GM12878 (cell line): ENCODE measurements around the gene M1AP. TPM values are rescaled to one million over a fixed set of nuclear protein-coding genes. Genes with fewer than 3 reads are reported as not detected.

Source experiments
- EGR1 ChIP-seq, 2 experiments: IDR thresholded peaks; 1 replicate in 1 of 2; 2 replicates in 1 of 2; pipeline ENCODE4 v1.6.1; 2011 to 2012; ENCODE audit warnings: low read depth in 2 of 2, low read length in 2 of 2, borderline replicate concordance in 1 of 2, mild to moderate bottlenecking in 1 of 2, moderate library complexity in 1 of 2
- HDAC6 ChIP-seq: fragments of 200-600 bp; sonication (generic); IDR thresholded peaks from one replicate; pipeline ENCODE4 v1.8.0; 2017; ENCODE audit warnings: antibody characterized with exemption; ENCODE audit not compliant: unreplicated experiment
- HDGF ChIP-seq: fragments of 450-650 bp; IDR thresholded peaks from 2 replicates; pipeline ENCODE4 v1.6.1; 2016; ENCODE audit warnings: antibody characterized with exemption
- IKZF2 ChIP-seq, 2 experiments: fragments of 450-650 bp; IDR thresholded peaks; 2 replicates each; pipeline ENCODE4 v1.6.1; 2017; ENCODE audit warnings: mild to moderate bottlenecking in 2 of 2, moderate library complexity in 2 of 2
- KLF5 ChIP-seq: fragments of 450-650 bp; IDR thresholded peaks from 2 replicates; pipeline ENCODE4 v1.6.1; 2014; ENCODE audit warnings: mild to moderate bottlenecking; ENCODE audit not compliant: partially characterized antibody
- MEF2A ChIP-seq: IDR thresholded peaks from 2 replicates; pipeline ENCODE4 v1.6.1; 2011; ENCODE audit warnings: low read depth, mild to moderate bottlenecking, low read length, moderate library complexity; ENCODE audit not compliant: insufficient read depth
- MEF2B ChIP-seq: fragments of 450-650 bp; IDR thresholded peaks from 2 replicates; pipeline ENCODE4 v1.6.1; 2018; ENCODE audit warnings: mild to moderate bottlenecking, moderate library complexity; ENCODE audit not compliant: partially characterized antibody, poor library complexity, severe bottlenecking
- MXI1 ChIP-seq: fragments of 150-350 bp; IDR thresholded peaks from 2 replicates; pipeline ENCODE4 v1.6.1; 2011; ENCODE audit warnings: low read depth, mild to moderate bottlenecking, inconsistent platforms, low read length, improper control_type of control experiment
- NFXL1 ChIP-seq: fragments of 450-650 bp; IDR thresholded peaks from 2 replicates; pipeline ENCODE4 v1.6.1; 2017; ENCODE audit warnings: antibody characterized with exemption, mild to moderate bottlenecking, borderline replicate concordance
- RBBP5 ChIP-seq: fragments of 200-600 bp; sonication (generic); conservative IDR thresholded peaks from 2 replicates; pipeline ENCODE4 v1.6.1; 2016
- RELA ChIP-seq: fragments of 450-650 bp; IDR thresholded peaks from 2 replicates; pipeline ENCODE4 v1.8.0; 2014; ENCODE audit warnings: borderline replicate concordance; ENCODE audit not compliant: partially characterized antibody
- SPI1 ChIP-seq: IDR thresholded peaks from 2 replicates; pipeline ENCODE4 v1.6.1; 2011; ENCODE audit warnings: low read depth, mild to moderate bottlenecking, low read length, moderate library complexity, borderline replicate concordance; ENCODE audit not compliant: insufficient read depth
- SRF ChIP-seq, 2 experiments: IDR thresholded peaks; 2 replicates each; pipeline ENCODE4 v1.6.1; 2011; ENCODE audit warnings: low read depth in 2 of 2, low read length in 2 of 2, mild to moderate bottlenecking in 1 of 2, moderate library complexity in 1 of 2
- STAT3 ChIP-seq: IDR thresholded peaks from 2 replicates; pipeline ENCODE4 v1.6.1; 2011; ENCODE audit warnings: low read depth, low read length, improper control_type of control experiment
- YY1 ChIP-seq: IDR thresholded peaks from 2 replicates; pipeline ENCODE4 v1.6.1; 2011; ENCODE audit warnings: low read depth, mild to moderate bottlenecking, low read length
- polyA plus RNA-seq, 11 experiments: library from polyadenylated mRNA; depleted of rRNA in 4 of 11; unstranded in 6 of 11; stranded (reverse) in 5 of 11; fragments of >200 nt; fragmentation: Nextera tagmentation in 4 of 11; fragmentation: Illumina TruSeq in 1 of 11; extraction: Ambion mirVana in 4 of 11; extraction: Trizol in 1 of 11; gene quantifications; 1 replicate in 1 of 11; 2 replicates in 10 of 11; pipeline versions ENCODE4 v1.2.1 to v1.2.3, GENCODE V29; 2011 to 2016; ENCODE audit warnings: inconsistent platforms in 2 of 11, missing spikeins in 2 of 11, low read depth in 1 of 11
- total RNA-seq, 4 experiments: library from RNA; depleted of rRNA in 3 of 4; stranded (reverse); fragments of >200 nt in 3 of 4; fragmentation: Illumina TruSeq in 1 of 4; extraction: Trizol in 1 of 4; gene quantifications; 2 replicates each; pipeline versions ENCODE4 v1.2.1 to v1.2.3, GENCODE V29; 2013 to 2021
- TF ChIP-seq, protein P1 (sequence below): fragments of 450-650 bp; IDR thresholded peaks from 2 replicates; pipeline ENCODE4 v1.6.1; 2017; ENCODE audit warnings: mild to moderate bottlenecking, low read depth, inconsistent platforms; ENCODE audit not compliant: poor library complexity, severe bottlenecking
- TF ChIP-seq, protein P2 (sequence below): IDR thresholded peaks from 2 replicates; pipeline ENCODE4 v1.6.1; 2011; ENCODE audit warnings: low read depth, mild to moderate bottlenecking, low read length, moderate library complexity, borderline replicate concordance; ENCODE audit errors: extremely low read depth
- TF ChIP-seq, protein P3 (sequence below): IDR thresholded peaks from 2 replicates; pipeline ENCODE4 v1.6.1; 2012; ENCODE audit warnings: low read length, inconsistent platforms
- TF ChIP-seq, protein P4 (sequence below): fragments of 450-650 bp; IDR thresholded peaks from 2 replicates; pipeline ENCODE4 v1.6.1; 2017; ENCODE audit warnings: antibody characterized with exemption, mild to moderate bottlenecking, moderate library complexity
- TF ChIP-seq, protein P5 (sequence below): fragments of 150-350 bp; IDR thresholded peaks from 2 replicates; pipeline ENCODE4 v1.6.1; 2016; ENCODE audit warnings: low read depth, low read length

Gene M1AP
- total and polyA plus RNA-seq, 10 of the 15 experiments (the other 5 are each of a cell fraction or from before 2014, with no cell fraction given), result 0.04 to 0.32 (median 0.16) TPM; not detected in 4

DNA sequence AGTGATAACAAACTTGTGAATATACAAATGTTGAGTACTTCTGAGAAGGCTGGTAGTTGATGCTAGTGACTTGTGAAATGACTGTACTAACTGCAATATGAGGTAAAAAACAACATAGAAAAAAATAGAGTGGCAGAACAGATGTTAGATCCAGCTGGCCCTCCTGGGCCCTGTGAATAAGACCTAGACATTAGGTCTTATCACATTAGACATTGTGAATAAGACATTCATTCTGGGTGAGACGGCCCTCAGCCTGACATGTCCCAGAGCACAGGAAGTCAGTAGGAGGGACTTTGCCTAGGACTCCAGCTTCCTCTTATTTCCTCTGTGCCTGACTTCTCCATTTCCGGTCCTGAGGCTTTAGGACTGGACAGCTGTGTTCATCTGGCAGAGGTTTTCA, 70.7 kb downstream of the M1AP start (continued):
- TF ChIP-seq SPI1 (peak; percentile 57; the same call in 1 of the 2 replicates), YY1 (no peak), SRF (IDR thresholded peaks at IDR 0.05; ENCODE audit: low read depth in 2 of 2, low read length in 2 of 2) (no peak), KLF5 (no peak), HDAC6 (no peak), IKZF2 (IDR thresholded peaks at IDR 0.05) (peak; percentile 22 to 53; a peak in 2 of 4 replicates), STAT3 (no peak), RBBP5 (no peak), EGR1 (IDR thresholded peaks at IDR 0.05; ENCODE audit: borderline replicate concordance in 1 of 2, low read depth in 2 of 2, low read length in 2 of 2) (no peak), MEF2A (no peak), NFXL1 (no peak), HDGF (no peak), MXI1 (no peak), RELA (no peak), MEF2B (no peak)
- TF ChIP-seq, protein P1, sequence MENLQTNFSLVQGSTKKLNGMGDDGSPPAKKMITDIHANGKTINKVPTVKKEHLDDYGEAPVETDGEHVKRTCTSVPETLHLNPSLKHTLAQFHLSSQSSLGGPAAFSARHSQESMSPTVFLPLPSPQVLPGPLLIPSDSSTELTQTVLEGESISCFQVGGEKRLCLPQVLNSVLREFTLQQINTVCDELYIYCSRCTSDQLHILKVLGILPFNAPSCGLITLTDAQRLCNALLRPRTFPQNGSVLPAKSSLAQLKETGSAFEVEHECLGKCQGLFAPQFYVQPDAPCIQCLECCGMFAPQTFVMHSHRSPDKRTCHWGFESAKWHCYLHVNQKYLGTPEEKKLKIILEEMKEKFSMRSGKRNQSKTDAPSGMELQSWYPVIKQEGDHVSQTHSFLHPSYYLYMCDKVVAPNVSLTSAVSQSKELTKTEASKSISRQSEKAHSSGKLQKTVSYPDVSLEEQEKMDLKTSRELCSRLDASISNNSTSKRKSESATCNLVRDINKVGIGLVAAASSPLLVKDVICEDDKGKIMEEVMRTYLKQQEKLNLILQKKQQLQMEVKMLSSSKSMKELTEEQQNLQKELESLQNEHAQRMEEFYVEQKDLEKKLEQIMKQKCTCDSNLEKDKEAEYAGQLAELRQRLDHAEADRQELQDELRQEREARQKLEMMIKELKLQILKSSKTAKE, result no peak
- TF ChIP-seq, protein P2, sequence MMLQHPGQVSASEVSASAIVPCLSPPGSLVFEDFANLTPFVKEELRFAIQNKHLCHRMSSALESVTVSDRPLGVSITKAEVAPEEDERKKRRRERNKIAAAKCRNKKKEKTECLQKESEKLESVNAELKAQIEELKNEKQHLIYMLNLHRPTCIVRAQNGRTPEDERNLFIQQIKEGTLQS, result no peak
- TF ChIP-seq, protein P3, sequence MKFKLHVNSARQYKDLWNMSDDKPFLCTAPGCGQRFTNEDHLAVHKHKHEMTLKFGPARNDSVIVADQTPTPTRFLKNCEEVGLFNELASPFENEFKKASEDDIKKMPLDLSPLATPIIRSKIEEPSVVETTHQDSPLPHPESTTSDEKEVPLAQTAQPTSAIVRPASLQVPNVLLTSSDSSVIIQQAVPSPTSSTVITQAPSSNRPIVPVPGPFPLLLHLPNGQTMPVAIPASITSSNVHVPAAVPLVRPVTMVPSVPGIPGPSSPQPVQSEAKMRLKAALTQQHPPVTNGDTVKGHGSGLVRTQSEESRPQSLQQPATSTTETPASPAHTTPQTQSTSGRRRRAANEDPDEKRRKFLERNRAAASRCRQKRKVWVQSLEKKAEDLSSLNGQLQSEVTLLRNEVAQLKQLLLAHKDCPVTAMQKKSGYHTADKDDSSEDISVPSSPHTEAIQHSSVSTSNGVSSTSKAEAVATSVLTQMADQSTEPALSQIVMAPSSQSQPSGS, result 0 out of 2 replicates have a peak, but pooled peaks have one; percentile 5
- TF ChIP-seq, protein P4, sequence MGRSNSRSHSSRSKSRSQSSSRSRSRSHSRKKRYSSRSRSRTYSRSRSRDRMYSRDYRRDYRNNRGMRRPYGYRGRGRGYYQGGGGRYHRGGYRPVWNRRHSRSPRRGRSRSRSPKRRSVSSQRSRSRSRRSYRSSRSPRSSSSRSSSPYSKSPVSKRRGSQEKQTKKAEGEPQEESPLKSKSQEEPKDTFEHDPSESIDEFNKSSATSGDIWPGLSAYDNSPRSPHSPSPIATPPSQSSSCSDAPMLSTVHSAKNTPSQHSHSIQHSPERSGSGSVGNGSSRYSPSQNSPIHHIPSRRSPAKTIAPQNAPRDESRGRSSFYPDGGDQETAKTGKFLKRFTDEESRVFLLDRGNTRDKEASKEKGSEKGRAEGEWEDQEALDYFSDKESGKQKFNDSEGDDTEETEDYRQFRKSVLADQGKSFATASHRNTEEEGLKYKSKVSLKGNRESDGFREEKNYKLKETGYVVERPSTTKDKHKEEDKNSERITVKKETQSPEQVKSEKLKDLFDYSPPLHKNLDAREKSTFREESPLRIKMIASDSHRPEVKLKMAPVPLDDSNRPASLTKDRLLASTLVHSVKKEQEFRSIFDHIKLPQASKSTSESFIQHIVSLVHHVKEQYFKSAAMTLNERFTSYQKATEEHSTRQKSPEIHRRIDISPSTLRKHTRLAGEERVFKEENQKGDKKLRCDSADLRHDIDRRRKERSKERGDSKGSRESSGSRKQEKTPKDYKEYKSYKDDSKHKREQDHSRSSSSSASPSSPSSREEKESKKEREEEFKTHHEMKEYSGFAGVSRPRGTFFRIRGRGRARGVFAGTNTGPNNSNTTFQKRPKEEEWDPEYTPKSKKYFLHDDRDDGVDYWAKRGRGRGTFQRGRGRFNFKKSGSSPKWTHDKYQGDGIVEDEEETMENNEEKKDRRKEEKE, result no peak
- TF ChIP-seq, protein P5, sequence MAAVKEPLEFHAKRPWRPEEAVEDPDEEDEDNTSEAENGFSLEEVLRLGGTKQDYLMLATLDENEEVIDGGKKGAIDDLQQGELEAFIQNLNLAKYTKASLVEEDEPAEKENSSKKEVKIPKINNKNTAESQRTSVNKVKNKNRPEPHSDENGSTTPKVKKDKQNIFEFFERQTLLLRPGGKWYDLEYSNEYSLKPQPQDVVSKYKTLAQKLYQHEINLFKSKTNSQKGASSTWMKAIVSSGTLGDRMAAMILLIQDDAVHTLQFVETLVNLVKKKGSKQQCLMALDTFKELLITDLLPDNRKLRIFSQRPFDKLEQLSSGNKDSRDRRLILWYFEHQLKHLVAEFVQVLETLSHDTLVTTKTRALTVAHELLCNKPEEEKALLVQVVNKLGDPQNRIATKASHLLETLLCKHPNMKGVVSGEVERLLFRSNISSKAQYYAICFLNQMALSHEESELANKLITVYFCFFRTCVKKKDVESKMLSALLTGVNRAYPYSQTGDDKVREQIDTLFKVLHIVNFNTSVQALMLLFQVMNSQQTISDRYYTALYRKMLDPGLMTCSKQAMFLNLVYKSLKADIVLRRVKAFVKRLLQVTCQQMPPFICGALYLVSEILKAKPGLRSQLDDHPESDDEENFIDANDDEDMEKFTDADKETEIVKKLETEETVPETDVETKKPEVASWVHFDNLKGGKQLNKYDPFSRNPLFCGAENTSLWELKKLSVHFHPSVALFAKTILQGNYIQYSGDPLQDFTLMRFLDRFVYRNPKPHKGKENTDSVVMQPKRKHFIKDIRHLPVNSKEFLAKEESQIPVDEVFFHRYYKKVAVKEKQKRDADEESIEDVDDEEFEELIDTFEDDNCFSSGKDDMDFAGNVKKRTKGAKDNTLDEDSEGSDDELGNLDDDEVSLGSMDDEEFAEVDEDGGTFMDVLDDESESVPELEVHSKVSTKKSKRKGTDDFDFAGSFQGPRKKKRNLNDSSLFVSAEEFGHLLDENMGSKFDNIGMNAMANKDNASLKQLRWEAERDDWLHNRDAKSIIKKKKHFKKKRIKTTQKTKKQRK, result no peak
